Fibroblast of lung (primary cell): ENCODE results near the gene DYSF. TPM values are rescaled to one million over a fixed set of nuclear protein-coding genes. Genes with fewer than 3 reads are reported as not detected.

Experiments
- DNase-seq, 2 donors: peaks; one replicate each; pipeline versions ENCODE4 v3.0.0 to v3.0.0-alpha.2; 2010; ENCODE audit warnings: low read depth in 2 of 2
- H2AFZ ChIP-seq: 2 replicates; pipeline ENCODE4 v1.5.1; 2012; ENCODE audit warnings: low read length, control low read depth, inconsistent platforms
- H3K27ac ChIP-seq: 2 replicates; pipeline ENCODE4 v1.5.1; 2011; ENCODE audit warnings: low read length, control low read depth; ENCODE audit not compliant: insufficient read depth
- H3K27me3 ChIP-seq: 2 replicates; pipeline ENCODE4 v1.5.1; 2011; ENCODE audit warnings: mild to moderate bottlenecking, low read length; ENCODE audit not compliant: control insufficient read depth, insufficient read depth
- H3K36me3 ChIP-seq: 2 replicates; pipeline ENCODE4 v1.5.1; 2011; ENCODE audit warnings: low read length; ENCODE audit not compliant: control insufficient read depth, insufficient read depth
- H3K4me1 ChIP-seq: 2 replicates; pipeline ENCODE4 v1.5.1; 2011; ENCODE audit warnings: low read length; ENCODE audit not compliant: control insufficient read depth, insufficient read depth; ENCODE audit errors: extremely low read depth
- H3K4me2 ChIP-seq: 2 replicates; pipeline ENCODE4 v1.5.1; 2011; ENCODE audit warnings: low read length, control low read depth; ENCODE audit not compliant: insufficient read depth; ENCODE audit errors: extremely low read depth
- H3K4me3 ChIP-seq, 4 experiments: fragments of 200-600 bp in 1 of 4; sonication (generic) in 1 of 4; replicated peaks in 1 of 4; 2 replicates each; pipeline ENCODE4 v1.5.1; 2011 to 2016; ENCODE audit warnings: low read length in 4 of 4, low read depth in 3 of 4, mild to moderate bottlenecking in 3 of 4, control low read depth in 2 of 4, inconsistent platforms in 1 of 4, mixed read lengths in 1 of 4; ENCODE audit not compliant: insufficient read depth in 1 of 4; ENCODE audit errors: control extremely low read depth in 1 of 4
- H3K79me2 ChIP-seq: 2 replicates; pipeline ENCODE4 v1.5.1; 2012; ENCODE audit warnings: mild to moderate bottlenecking, low read length, inconsistent platforms; ENCODE audit not compliant: control insufficient read depth, insufficient read depth
- H3K9ac ChIP-seq: 2 replicates; pipeline ENCODE4 v1.5.1; 2011; ENCODE audit warnings: mild to moderate bottlenecking, low read length, control low read depth; ENCODE audit not compliant: insufficient read depth
- H3K9me3 ChIP-seq: 2 replicates; pipeline ENCODE4 v1.5.1; 2012; ENCODE audit warnings: low read depth, low read length; ENCODE audit not compliant: control insufficient read depth, insufficient read depth
- H4K20me1 ChIP-seq: 2 replicates; pipeline ENCODE4 v1.5.1; 2011; ENCODE audit warnings: low read length; ENCODE audit not compliant: control insufficient read depth, insufficient read depth; ENCODE audit errors: extremely low read depth
- EZH2 ChIP-seq: IDR thresholded peaks from 2 replicates; pipeline ENCODE4 v1.5.1; 2012; ENCODE audit warnings: low read length, control low read depth, mild to moderate bottlenecking; ENCODE audit errors: missing control alignments
- polyA plus RNA-seq, 2 donors: library from polyadenylated mRNA; depleted of rRNA in 1 of 2; stranded (reverse) in 1 of 2; unstranded in 1 of 2; fragments of >200 nt; gene quantifications; 2 replicates each; pipeline ENCODE4 v1.2.1, GENCODE V29; 2011 to 2012; ENCODE audit warnings: missing spikeins in 1 of 2
- total RNA-seq: library from RNA; depleted of rRNA; stranded (reverse); fragments of >200 nt; gene quantifications from 2 replicates; pipeline ENCODE4 v1.2.1, GENCODE V29; 2014
- TF ChIP-seq, protein P1 (sequence below), 2 donors: IDR thresholded peaks in 1 of 2; conservative IDR thresholded peaks in 1 of 2; 1 replicate in 1 of 2; 2 replicates in 1 of 2; pipeline ENCODE4 v1.5.1; 2011 to 2012; ENCODE audit warnings: low read length in 2 of 2, control low read depth in 1 of 2, inconsistent platforms in 1 of 2, low read depth in 1 of 2, mild to moderate bottlenecking in 1 of 2

Gene DYSF
- total and polyA plus RNA-seq, 2 donors (not counting 1 experiment from before 2014, with no cell fraction given): under 0.01 to 0.67 TPM

DNA sequence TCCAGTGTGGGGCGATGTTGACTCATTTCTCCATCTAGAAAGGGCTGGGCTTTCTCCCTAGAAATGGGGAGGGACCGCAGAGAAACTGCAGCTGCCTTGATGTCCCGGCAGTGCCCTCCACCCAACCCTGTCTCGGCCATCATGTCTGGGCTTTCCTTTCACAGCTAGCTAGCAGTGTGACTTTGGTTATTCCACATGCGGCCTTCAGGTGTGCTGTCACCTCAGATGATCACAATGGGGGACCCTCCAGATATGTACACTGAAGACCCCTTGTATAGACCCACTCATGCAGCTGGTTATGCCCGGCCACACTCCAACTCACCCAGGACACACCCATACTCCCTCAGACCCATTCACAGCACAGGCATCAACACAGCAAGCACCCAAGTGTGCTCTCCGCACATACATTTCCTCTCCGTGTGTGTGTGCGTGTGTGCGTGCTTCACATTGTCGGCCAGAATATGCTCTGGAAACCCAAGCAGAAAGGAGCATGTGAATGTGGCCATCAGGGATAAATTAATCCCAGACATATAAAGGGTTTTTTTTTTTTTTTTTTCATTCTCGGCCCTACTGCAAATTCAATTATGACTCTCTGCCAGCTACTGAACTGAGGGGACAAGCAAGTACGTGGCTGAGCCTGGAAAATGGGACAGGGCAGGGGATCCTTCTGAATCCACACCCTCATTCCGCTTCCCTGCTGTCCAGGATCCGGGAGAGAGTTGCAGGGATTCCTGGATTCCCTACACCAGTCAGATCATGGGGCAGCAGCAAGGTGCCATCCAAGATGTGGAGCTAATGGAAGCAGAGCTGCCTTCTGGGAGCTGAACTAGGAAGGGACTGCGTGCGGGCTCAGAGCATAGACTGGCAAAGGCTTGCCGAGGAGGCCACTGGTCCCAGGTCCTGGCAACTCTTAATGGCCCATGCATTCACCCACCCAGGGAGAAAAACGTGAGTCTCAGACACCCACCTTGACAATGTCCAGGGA is 240.2 kb downstream of the DYSF start:
- Histone ChIP-seq H3K27me3 (peaks cover 11% of the 10 kb centered on the region), H2AFZ (no peak overlapping the region), H3K4me2 (no peak overlapping the region), H3K27ac (no peak overlapping the region), H3K9ac (no peak overlapping the region), H3K4me1 (no peaks in the 10 kb centered on the region), H3K79me2 (no peaks in the 10 kb centered on the region), H4K20me1 (no peaks in the 10 kb centered on the region), H3K4me3 (no peak overlapping the region), H3K36me3 (no peaks in the 10 kb centered on the region), H3K9me3 (no peaks in the 10 kb centered on the region)
- TF ChIP-seq, protein P1, sequence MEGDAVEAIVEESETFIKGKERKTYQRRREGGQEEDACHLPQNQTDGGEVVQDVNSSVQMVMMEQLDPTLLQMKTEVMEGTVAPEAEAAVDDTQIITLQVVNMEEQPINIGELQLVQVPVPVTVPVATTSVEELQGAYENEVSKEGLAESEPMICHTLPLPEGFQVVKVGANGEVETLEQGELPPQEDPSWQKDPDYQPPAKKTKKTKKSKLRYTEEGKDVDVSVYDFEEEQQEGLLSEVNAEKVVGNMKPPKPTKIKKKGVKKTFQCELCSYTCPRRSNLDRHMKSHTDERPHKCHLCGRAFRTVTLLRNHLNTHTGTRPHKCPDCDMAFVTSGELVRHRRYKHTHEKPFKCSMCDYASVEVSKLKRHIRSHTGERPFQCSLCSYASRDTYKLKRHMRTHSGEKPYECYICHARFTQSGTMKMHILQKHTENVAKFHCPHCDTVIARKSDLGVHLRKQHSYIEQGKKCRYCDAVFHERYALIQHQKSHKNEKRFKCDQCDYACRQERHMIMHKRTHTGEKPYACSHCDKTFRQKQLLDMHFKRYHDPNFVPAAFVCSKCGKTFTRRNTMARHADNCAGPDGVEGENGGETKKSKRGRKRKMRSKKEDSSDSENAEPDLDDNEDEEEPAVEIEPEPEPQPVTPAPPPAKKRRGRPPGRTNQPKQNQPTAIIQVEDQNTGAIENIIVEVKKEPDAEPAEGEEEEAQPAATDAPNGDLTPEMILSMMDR (conservative IDR thresholded peaks at IDR 0.05 in 1 of 2, IDR thresholded peaks at IDR 0.05 in 1 of 2; ENCODE audit: low read depth in 1 of 2, low read length in 2 of 2): no peak
- no peak for TF ChIP-seq EZH2
- no peak for DNase-seq

DNA sequence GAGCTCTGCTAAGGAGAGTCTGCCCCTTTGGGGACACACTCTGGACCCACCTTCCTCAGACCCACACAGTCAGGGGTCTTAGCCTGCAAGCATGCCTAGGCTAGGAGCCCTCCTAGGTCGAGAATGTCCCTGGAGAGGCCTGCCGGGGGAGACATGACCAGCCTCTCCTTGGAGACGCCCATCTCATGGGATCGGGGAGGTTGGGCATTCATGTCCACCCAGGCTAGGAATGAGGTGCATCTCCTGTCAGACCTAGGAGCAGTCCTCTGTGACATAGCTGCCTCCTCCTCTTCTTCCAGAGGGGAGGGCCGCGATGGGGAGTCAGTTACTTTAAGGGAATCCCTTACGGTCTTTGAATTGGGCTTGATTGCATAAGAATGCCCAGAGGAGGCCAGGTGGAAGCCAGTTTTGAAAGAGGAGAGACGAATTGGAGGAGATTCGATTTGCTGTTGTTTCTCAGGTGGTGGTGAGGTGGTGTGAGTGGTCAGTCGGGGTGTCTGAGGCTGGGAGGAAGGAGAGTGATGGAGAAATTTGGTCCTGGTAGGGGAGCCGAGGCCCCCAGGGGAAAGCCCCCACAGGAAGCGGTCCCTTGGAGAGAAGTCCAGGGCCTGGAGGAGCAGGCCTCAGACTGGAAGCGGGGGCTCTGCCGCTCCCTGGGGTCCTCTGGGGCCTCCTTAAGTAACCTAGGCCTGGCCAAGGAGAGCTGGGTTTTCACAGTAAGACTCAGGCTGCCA is 241.3 kb downstream of the DYSF start:
- TF ChIP-seq, protein P1 (conservative IDR thresholded peaks at IDR 0.05 in 1 of 2, IDR thresholded peaks at IDR 0.05 in 1 of 2; ENCODE audit: low read depth in 1 of 2, low read length in 2 of 2): no peak
- no peak for TF ChIP-seq EZH2
- Histone ChIP-seq H3K9me3 (no peaks in the 10 kb centered on the region), H3K4me2 (no peak overlapping the region), H3K79me2 (no peaks in the 10 kb centered on the region), H3K27me3 (peaks cover 11% of the 10 kb centered on the region), H3K4me1 (no peaks in the 10 kb centered on the region), H4K20me1 (no peaks in the 10 kb centered on the region), H3K4me3 (no peak overlapping the region), H3K36me3 (no peaks in the 10 kb centered on the region), H2AFZ (no peak overlapping the region), H3K27ac (no peak overlapping the region), H3K9ac (no peak overlapping the region)
- no peak for DNase-seq
